Testis (tissue), 3 donors: ENCODE data around the gene PRKCZ. TPM values are rescaled to one million over a fixed set of nuclear protein-coding genes. Genes with fewer than 3 reads are reported as not detected.
A peak's percentile ranks its signal among the peaks of the same experiment; 100 is the strongest.

Source experiments
- DNase-seq: peaks from one replicate; pipeline ENCODE4 v3.0.0-alpha.2; 2019
- H3K27ac ChIP-seq, 2 donors: fragments of 200-600 bp; sonication (generic); one replicate each; pipeline ENCODE4 v1.5.1; 2019
- H3K27me3 ChIP-seq: fragments of 200-600 bp; sonication (generic); one replicate; pipeline ENCODE4 v1.5.1; 2019
- H3K36me3 ChIP-seq: fragments of 200-600 bp; sonication (generic); one replicate; pipeline ENCODE4 v1.5.1; 2017; ENCODE audit warnings: low read depth; ENCODE audit errors: missing control alignments
- H3K4me1 ChIP-seq: fragments of 200-600 bp; sonication (generic); one replicate; pipeline ENCODE4 v1.5.1; 2019
- H3K4me3 ChIP-seq, 2 donors: fragments of 200-600 bp; sonication (generic); one replicate each; pipeline ENCODE4 v1.5.1; 2017 to 2019
- H3K9me3 ChIP-seq: fragments of 200-600 bp; sonication (generic); one replicate; pipeline ENCODE4 v1.5.1; 2017
- POLR2A ChIP-seq: fragments of 450-650 bp; IDR thresholded peaks from one replicate; pipeline ENCODE4 v1.6.1; 2017; ENCODE audit warnings: antibody characterized with exemption, mild to moderate bottlenecking, moderate library complexity
- WGBS, 2 donors: methylation state at CpG; one replicate each; pipeline ENCODE4 v1.1.5; 2018; 5-methylcytosine and 5-hydroxymethylcytosine counted together
- intact Hi-C: fragments of 100-400 bp; cut with DNase I; formaldehyde crosslinking; loops from one replicate; pipeline ENCODE4 v1.15.1; 2023; ENCODE audit warnings: low total_unique reads
- polyA plus RNA-seq: library from polyadenylated mRNA; stranded (reverse); fragments of 350-450 nt; fragmentation: Illumina TruSeq; extraction: RNeasy Lipid Tissue Mini Kit (QIAGEN cat#74804); gene quantifications from one replicate; pipeline ENCODE4 v1.2.3, GENCODE V29; 2014; ENCODE audit warnings: low read depth, low replicate concordance; ENCODE audit not compliant: insufficient read depth
- total RNA-seq, 2 donors: library from RNA; depleted of rRNA; stranded (reverse); fragments of >200 nt; gene quantifications; one replicate each; pipeline ENCODE4 v1.2.3, GENCODE V29; 2016
- TF ChIP-seq, protein P1 (sequence below), 3 experiments: fragments of 450-650 bp in 2 of 3; fragments of 200-600 bp in 1 of 3; sonication (generic) in 1 of 3; IDR thresholded peaks; one replicate each; pipeline ENCODE4 v1.5.1; 2016 to 2019; ENCODE audit warnings: antibody characterized with exemption in 3 of 3, mild to moderate bottlenecking in 2 of 3, moderate library complexity in 1 of 3

PRKCZ gene
- total and polyA plus RNA-seq, 3 donors from 2014 or later: 86.4 to 142 (median 123) TPM

DNA sequence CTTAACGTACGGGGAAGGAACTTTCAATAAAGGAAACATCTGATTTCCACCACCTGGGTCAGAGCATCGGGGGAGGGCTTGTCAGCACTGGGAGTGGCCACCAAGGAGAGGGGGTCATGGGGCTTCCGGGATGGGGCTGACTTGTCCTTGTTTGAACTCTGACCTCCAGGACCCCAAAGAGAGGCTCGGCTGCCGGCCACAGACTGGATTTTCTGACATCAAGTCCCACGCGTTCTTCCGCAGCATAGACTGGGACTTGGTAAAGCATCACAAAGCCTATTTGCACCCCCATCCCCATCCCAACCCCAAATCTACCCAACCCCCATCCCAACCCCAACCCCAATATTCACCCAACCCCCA lies 124.8 kb downstream of the PRKCZ start:
- WGBS, 2 donors: 63 to 72% methylated on average over 9 of the region's 9 CpGs
- H3K9me3 ChIP-seq: no peaks in the 10 kb centered on the region
- peak overlapping the region in 1 of 2 donors; percentile 6 for H3K4me3 ChIP-seq
- no peak for DNase-seq
- peak overlapping the region; percentile 72 to 82 for H3K27ac ChIP-seq
- TF ChIP-seq, protein P1, sequence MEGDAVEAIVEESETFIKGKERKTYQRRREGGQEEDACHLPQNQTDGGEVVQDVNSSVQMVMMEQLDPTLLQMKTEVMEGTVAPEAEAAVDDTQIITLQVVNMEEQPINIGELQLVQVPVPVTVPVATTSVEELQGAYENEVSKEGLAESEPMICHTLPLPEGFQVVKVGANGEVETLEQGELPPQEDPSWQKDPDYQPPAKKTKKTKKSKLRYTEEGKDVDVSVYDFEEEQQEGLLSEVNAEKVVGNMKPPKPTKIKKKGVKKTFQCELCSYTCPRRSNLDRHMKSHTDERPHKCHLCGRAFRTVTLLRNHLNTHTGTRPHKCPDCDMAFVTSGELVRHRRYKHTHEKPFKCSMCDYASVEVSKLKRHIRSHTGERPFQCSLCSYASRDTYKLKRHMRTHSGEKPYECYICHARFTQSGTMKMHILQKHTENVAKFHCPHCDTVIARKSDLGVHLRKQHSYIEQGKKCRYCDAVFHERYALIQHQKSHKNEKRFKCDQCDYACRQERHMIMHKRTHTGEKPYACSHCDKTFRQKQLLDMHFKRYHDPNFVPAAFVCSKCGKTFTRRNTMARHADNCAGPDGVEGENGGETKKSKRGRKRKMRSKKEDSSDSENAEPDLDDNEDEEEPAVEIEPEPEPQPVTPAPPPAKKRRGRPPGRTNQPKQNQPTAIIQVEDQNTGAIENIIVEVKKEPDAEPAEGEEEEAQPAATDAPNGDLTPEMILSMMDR (IDR thresholded peaks at IDR 0.05): no peak
- TF ChIP-seq POLR2A: no peak
- no peaks in the 10 kb centered on the region for H3K27me3 ChIP-seq
- H3K4me1 ChIP-seq: peaks cover 5% of the 10 kb centered on the region
- H3K36me3 ChIP-seq: no peaks in the 10 kb centered on the region
- intact Hi-C loops: no loop called here

DNA sequence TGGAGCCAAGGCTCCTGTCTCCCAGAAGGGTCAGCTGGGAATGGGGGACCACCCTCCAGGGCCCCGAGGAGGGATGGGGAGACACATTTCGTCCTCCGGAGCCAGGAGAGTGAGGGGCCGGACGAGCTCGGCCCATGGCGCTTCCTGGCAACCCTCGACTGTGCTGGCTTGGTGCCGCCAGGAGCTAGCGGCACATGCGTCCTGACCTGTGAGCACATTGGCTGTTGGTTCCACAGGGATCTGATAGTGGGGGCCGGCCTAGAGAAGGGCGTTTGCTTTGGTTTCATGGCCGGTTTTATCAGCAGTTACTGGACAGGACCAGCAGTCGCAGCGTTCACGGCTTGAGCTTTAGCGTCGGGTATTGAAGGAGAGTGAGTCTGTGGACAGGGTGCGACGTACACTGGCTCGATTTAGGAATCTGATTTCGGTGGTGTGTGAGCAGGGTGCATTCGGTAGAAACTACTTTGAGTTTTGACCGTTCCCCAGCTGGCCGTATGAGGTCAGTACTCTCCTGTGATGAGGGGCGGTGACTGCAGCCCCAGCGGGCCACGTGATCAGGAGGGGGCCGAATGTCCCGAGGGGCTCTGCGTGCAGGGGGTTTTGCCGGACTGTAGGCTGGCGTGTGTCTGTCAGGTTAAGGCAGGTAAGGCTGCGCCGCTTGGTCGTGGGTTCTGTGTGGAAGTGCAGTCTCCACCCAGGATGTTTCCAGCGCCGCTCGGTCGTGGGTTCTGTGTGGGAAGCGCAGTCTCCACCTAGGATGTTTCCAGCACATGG lies 125.7 kb downstream of the PRKCZ start:
- intact Hi-C loops: no loop called here
- no peak overlapping the region for H3K4me3 ChIP-seq
- H3K4me1 ChIP-seq: peaks cover 5% of the 10 kb centered on the region
- H3K36me3 ChIP-seq: no peaks in the 10 kb centered on the region
- H3K27ac ChIP-seq: peak overlapping the region; percentile 45 to 55
- 62 to 69% methylated on average over 35 to 42 of the region's 42 CpGs for WGBS, 2 donors
- peak; percentile 57 for DNase-seq
- H3K9me3 ChIP-seq: no peaks in the 10 kb centered on the region
- TF ChIP-seq, protein P1 (IDR thresholded peaks at IDR 0.05): peak in 1 of 3 experiments; percentile 1
- no peak for TF ChIP-seq POLR2A
- H3K27me3 ChIP-seq: no peaks in the 10 kb centered on the region

DNA sequence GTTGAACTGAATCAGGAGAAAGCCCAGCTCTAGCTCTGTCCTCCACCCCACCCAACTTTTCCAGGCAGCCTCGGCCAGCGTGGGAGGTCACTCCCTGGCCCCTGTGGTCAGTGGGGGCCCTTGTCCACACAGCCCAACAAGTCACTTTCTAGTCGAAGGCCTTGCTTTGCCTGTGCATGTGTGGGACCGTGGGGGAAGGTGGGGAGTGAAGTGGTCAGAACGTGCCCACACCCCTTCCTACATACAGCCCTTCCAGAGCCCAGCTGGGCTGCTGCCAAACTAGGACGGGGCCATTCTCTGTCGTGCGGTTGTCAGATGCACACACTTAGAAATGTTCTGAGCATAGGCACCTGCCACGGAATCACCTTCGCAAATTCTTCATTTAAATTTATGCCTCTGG lies 126.4 kb downstream of the PRKCZ start:
- Histone ChIP-seq H3K4me3 (no peak overlapping the region), H3K4me1 (peaks cover 5% of the 10 kb centered on the region), H3K9me3 (no peaks in the 10 kb centered on the region), H3K27me3 (no peaks in the 10 kb centered on the region), H3K27ac (peak overlapping the region in 1 of 2 donors; percentile 45), H3K36me3 (no peaks in the 10 kb centered on the region)
- intact Hi-C loops: no loop called here
- WGBS, 2 donors: 55 to 79% methylated on average over 9 to 10 of the region's 10 CpGs
- DNase-seq: no peak
- no peak for TF ChIP-seq POLR2A
- TF ChIP-seq, protein P1 (IDR thresholded peaks at IDR 0.05): no peak

DNA sequence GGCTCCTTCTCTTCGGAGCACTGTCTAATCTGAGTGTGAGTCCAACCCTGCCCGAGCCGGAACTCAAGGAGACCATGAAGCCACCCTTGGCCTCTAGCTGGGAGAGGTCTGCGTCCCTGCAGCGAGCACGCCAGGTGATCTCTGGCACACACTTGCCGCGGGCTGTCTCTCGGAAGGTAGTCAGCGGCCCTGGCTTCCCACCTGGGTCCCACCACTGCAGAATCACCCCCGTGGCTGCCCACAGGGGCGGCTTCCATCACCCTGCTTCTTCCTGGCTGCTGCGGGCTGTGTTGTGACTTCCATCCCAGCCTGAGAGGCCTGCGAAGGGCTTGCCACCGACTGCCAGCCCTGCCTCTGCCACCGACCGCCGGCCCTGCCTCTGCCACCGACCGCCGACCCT lies 127.3 kb downstream of the PRKCZ start:
- Histone ChIP-seq H3K36me3 (no peaks in the 10 kb centered on the region), H3K27me3 (no peaks in the 10 kb centered on the region), H3K4me1 (peaks cover 5% of the 10 kb centered on the region), H3K27ac (no peak overlapping the region), H3K4me3 (no peak overlapping the region), H3K9me3 (no peaks in the 10 kb centered on the region)
- 91 to 93% methylated on average over 6 to 19 of the region's 21 CpGs for WGBS, 2 donors
- intact Hi-C loops: no loop called here
- TF ChIP-seq, protein P1 (IDR thresholded peaks at IDR 0.05): no peak
- TF ChIP-seq POLR2A: no peak
- DNase-seq: no peak
